ENCODE data around the gene NBL1. TPM values are rescaled to one million over a fixed set of nuclear protein-coding genes. Genes with fewer than 3 reads are reported as not detected.

The NBL1 gene
- total RNA-seq, 1 donor from 2014 or later = 2.4 TPM

- H3K27me3 Mint-ChIP-seq (ENCODE audit: insufficient read depth, low read depth) = peaks cover 50% of the 10 kb centered on the region
- H3K36me3 ChIP-seq = no peaks in the 10 kb centered on the region
- peaks cover 2% of the 10 kb centered on the region for H3K4me1 Mint-ChIP-seq
- H3K27me3 ChIP-seq = peaks cover 51% of the 10 kb centered on the region
- H3K4me1 ChIP-seq = no peaks in the 10 kb centered on the region
- H3K4me3 Mint-ChIP-seq = no peak overlapping the region
- TF ChIP-seq CTCF (IDR thresholded peaks at IDR 0.05) = no peak
- no peak for TF ChIP-seq EZH2 (IDR thresholded peaks at IDR 0.05)
- no peak for TF ChIP-seq EZH2phosphoT487 (IDR thresholded peaks at IDR 0.05)
- H3K9me3 ChIP-seq (ENCODE audit: low read depth) = no peaks in the 10 kb centered on the region
- no peak overlapping the region for H3K4me2 ChIP-seq
- H3K79me2 ChIP-seq (ENCODE audit: low read depth) = no peaks in the 10 kb centered on the region
- H3K36me3 Mint-ChIP-seq = no peaks in the 10 kb centered on the region
- no peak overlapping the region for H3K9ac ChIP-seq
- H3K27ac Mint-ChIP-seq = no peak overlapping the region
- H2AFZ ChIP-seq (replicated peaks) = no peak overlapping the region
- H3K9me3 Mint-ChIP-seq = no peaks in the 10 kb centered on the region
- no peak overlapping the region for H3K4me3 ChIP-seq
- no peak overlapping the region for H3K27ac ChIP-seq
- H3F3A ChIP-seq (ENCODE audit: low read depth) = peaks cover 6% of the 10 kb centered on the region
- H4K20me1 ChIP-seq (ENCODE audit: low read depth) = peaks cover 12% of the 10 kb centered on the region
- no peak for DNase-seq (ENCODE audit: low spot score)
Observed at GRCh38 chr1:19670787-19671186, 26.7 kb downstream of the NBL1 start.

DNA sequence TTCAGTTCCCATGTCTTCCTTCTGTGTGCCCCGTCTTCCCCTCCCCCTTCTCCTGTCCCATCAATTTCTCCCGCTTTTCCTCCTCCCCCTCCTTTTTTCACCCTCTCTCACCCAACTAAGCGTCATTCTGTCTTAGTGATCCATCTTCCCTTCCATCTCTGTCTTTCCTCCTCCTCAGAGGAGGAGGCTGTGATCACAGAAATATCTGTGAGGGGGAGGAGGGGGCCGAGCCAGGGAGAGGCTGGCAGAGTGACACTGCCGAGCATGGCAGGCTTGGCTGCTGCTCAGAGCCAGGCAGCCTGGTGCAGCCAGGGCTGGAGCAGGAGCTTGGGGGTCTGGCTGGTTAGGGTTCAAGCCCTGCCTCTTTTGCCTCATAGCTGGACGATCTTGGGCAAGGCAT is 28.1 kb downstream of the NBL1 start:
- peaks cover 40% of the 10 kb centered on the region for H3K27me3 Mint-ChIP-seq (ENCODE audit: insufficient read depth, low read depth)
- Histone ChIP-seq H3F3A (ENCODE audit: low read depth) (no peaks in the 10 kb centered on the region), H3K27me3 (peaks cover 42% of the 10 kb centered on the region), H4K20me1 (ENCODE audit: low read depth) (peaks cover 12% of the 10 kb centered on the region), H3K9ac (no peak overlapping the region), H3K4me1 (no peaks in the 10 kb centered on the region), H3K79me2 (ENCODE audit: low read depth) (no peaks in the 10 kb centered on the region), H3K4me3 (no peak overlapping the region), H3K36me3 (no peaks in the 10 kb centered on the region), H2AFZ (replicated peaks) (no peak overlapping the region), H3K4me2 (no peak overlapping the region), H3K27ac (no peak overlapping the region), H3K9me3 (ENCODE audit: low read depth) (no peaks in the 10 kb centered on the region)
- no peak for DNase-seq (ENCODE audit: low spot score)
- H3K4me3 Mint-ChIP-seq = no peak overlapping the region
- H3K36me3 Mint-ChIP-seq = no peaks in the 10 kb centered on the region
- TF ChIP-seq CTCF (IDR thresholded peaks at IDR 0.05) (no peak), EZH2 (IDR thresholded peaks at IDR 0.05) (no peak), EZH2phosphoT487 (IDR thresholded peaks at IDR 0.05) (no peak)
- H3K27ac Mint-ChIP-seq = no peak overlapping the region
- H3K4me1 Mint-ChIP-seq = no peaks in the 10 kb centered on the region
- H3K9me3 Mint-ChIP-seq = no peaks in the 10 kb centered on the region

GRCh38 chr1:19675797-19676196 is 31.7 kb downstream of the NBL1 start:
- H3K9ac ChIP-seq = no peak overlapping the region
- no peak overlapping the region for H3K4me3 ChIP-seq
- Mint-ChIP-seq H3K27me3 (ENCODE audit: insufficient read depth, low read depth) (peaks cover 19% of the 10 kb centered on the region), H3K4me1 (no peaks in the 10 kb centered on the region), H3K36me3 (no peaks in the 10 kb centered on the region), H3K9me3 (no peaks in the 10 kb centered on the region), H3K4me3 (peak overlapping the region; percentile 15), H3K27ac (no peak overlapping the region)
- peaks cover 12% of the 10 kb centered on the region for H4K20me1 ChIP-seq (ENCODE audit: low read depth)
- H3K36me3 ChIP-seq = no peaks in the 10 kb centered on the region
- H3K27ac ChIP-seq = no peak overlapping the region
- no peak for DNase-seq (ENCODE audit: low spot score)
- TF ChIP-seq EZH2phosphoT487 (IDR thresholded peaks at IDR 0.05) (no peak), EZH2 (IDR thresholded peaks at IDR 0.05) (no peak), CTCF (IDR thresholded peaks at IDR 0.05) (no peak)
- H3K4me2 ChIP-seq = no peak overlapping the region
- no peaks in the 10 kb centered on the region for H3K79me2 ChIP-seq (ENCODE audit: low read depth)
- peaks cover 18% of the 10 kb centered on the region for H3K27me3 ChIP-seq
- H3K9me3 ChIP-seq (ENCODE audit: low read depth) = no peaks in the 10 kb centered on the region
- no peaks in the 10 kb centered on the region for H3K4me1 ChIP-seq
- no peak overlapping the region for H2AFZ ChIP-seq (replicated peaks)
- no peaks in the 10 kb centered on the region for H3F3A ChIP-seq (ENCODE audit: low read depth)
